ENCODE measurements around the gene GARNL3. TPM values are rescaled to one million over a fixed set of nuclear protein-coding genes. Genes with fewer than 3 reads are reported as not detected.

Gene GARNL3
- total RNA-seq: 10 to 100 TPM; 11.9 to 60.4 (median 26.0) TPM
- polyA plus RNA-seq: 10 to 100 TPM in 1 of 2 donors, 1 to 10 TPM in 1; 7.1 to 14.9 TPM
- long read RNA-seq, donor 1, partial matches to known transcripts: 6 of 30 reads
- long read RNA-seq, donor 1, other reads (novel, unspliced or antisense): 18 of 30 reads
- long read RNA-seq, donor 2, partial matches to known transcripts: 6 of 29 reads
- long read RNA-seq, donor 2, other reads (novel, unspliced or antisense): 21 of 29 reads
- long read RNA-seq, donor 3, partial matches to known transcripts: 1 of 12 reads
- long read RNA-seq, donor 3, other reads (novel, unspliced or antisense): 10 of 12 reads

GRCh38 chr9:127264462-127265219 lies at the start of gene GARNL3:
Gene GARNL3 (plus strand): TSS chr9:127264774. CDS start chr9:127264878, 104 bp downstream.
- ATAC-seq (peak; percentile 42 to 66 (median 51)), DNase-seq (peak in 1 of 5 donors; percentile 32)
- 43 to 51% (median 48%) methylated on average over 8 of the region's 8 CpGs for WGBS, 4 donors
- no peak for TF ChIP-seq CTCF (IDR thresholded peaks at IDR 0.05)
- TF ChIP-seq POLR2A (IDR thresholded peaks at IDR 0.05): no peak
- peak within 1 kb of the TSS in 11 of 12 donors; percentile 32 to 86 (median 59) for H3K27ac ChIP-seq
- no peaks in the 10 kb centered on the region for H3K9me3 ChIP-seq
- peaks cover 0 to 36% (median 9%) of the 10 kb centered on the region in 12 donors for H3K4me1 ChIP-seq
- intact Hi-C loops (cut with DNase I): loop anchor here in 1 of 10 donors (5.0 kb wide), 1 partner anchor 53 kb away; no protein-coding TSS in a partner anchor
- H3K27me3 ChIP-seq: no peaks in the 10 kb centered on the region
- H3K4me3 ChIP-seq: peak within 1 kb of the TSS in 9 of 12 donors; percentile 21 to 57 (median 44)
- peaks cover 0 to 2% (median 0%) of the 10 kb centered on the region in 9 donors for H3K36me3 ChIP-seq

- H3K4me3 ChIP-seq: no peak overlapping the region
- 88 to 93% (median 89%) methylated on average over 14 of the region's 14 CpGs for WGBS, 4 donors
- DNase-seq: no peak
- no peak for ATAC-seq
- no peak overlapping the region for H3K27ac ChIP-seq
- TF ChIP-seq POLR2A (IDR thresholded peaks at IDR 0.05): no peak
- TF ChIP-seq CTCF (IDR thresholded peaks at IDR 0.05): no peak
- H3K27me3 ChIP-seq: no peaks in the 10 kb centered on the region
- peaks cover 0 to 4% (median 0%) of the 10 kb centered on the region in 9 donors for H3K36me3 ChIP-seq
- intact Hi-C loops (cut with DNase I): loop anchor here in 4 of 10 donors (2.0 to 10.0 kb wide), 6 partner anchors 127 to 349 kb away; partner anchors contain the start of gene SLC2A8 (in 1 of the 4)
- H3K9me3 ChIP-seq: no peaks in the 10 kb centered on the region
- H3K4me1 ChIP-seq: peaks cover 0 to 8% (median 0%) of the 10 kb centered on the region in 12 donors
Measured at GRCh38 chr9:127215268-127216209, 49.0 kb upstream of the GARNL3 start.

GRCh38 chr9:127216210-127216887 lies 48.2 kb upstream of the GARNL3 start:
- no peak overlapping the region for H3K27ac ChIP-seq
- no peaks in the 10 kb centered on the region for H3K27me3 ChIP-seq
- DNase-seq (no peak), ATAC-seq (no peak)
- peaks cover 0 to 4% (median 0%) of the 10 kb centered on the region in 9 donors for H3K36me3 ChIP-seq
- intact Hi-C loops (cut with DNase I): loop anchor here in 3 of 10 donors (5.0 to 10.0 kb wide), 5 partner anchors 126 to 348 kb away; partner anchors contain the start of gene SLC2A8 (in 1 of the 3)
- H3K4me1 ChIP-seq: peaks cover 0 to 8% (median 0%) of the 10 kb centered on the region in 12 donors
- H3K9me3 ChIP-seq: no peaks in the 10 kb centered on the region
- no peak for TF ChIP-seq POLR2A (IDR thresholded peaks at IDR 0.05)
- TF ChIP-seq CTCF (IDR thresholded peaks at IDR 0.05): no peak
- H3K4me3 ChIP-seq: no peak overlapping the region
- 91 to 94% (median 92%) methylated on average over 6 to 7 of the region's 7 CpGs for WGBS, 4 donors

Measured in heart left ventricle (tissue), 16 donors.